Nephron progenitor cell (in vitro differentiated cells): Measurements from ENCODE around the gene EPS15.

ENCODE experiments used
- DNase-seq: peaks from one replicate; pipeline ENCODE4 v3.0.0; 2021
- H3K27ac Mint-ChIP-seq: 2 replicates; pipeline ENCODE4 v1.8.0; 2021; ENCODE audit warnings: mild to moderate bottlenecking, moderate library complexity, mixed read lengths
- H3K27me3 Mint-ChIP-seq: 2 replicates; pipeline ENCODE4 v1.8.0; 2021; ENCODE audit warnings: mild to moderate bottlenecking, low read depth, mixed read lengths; ENCODE audit not compliant: poor library complexity
- H3K36me3 Mint-ChIP-seq: 2 replicates; pipeline ENCODE4 v1.8.0; 2021; ENCODE audit warnings: low read depth, mixed read lengths
- H3K4me1 Mint-ChIP-seq: 2 replicates; pipeline ENCODE4 v1.8.0; 2021; ENCODE audit warnings: mixed read lengths
- H3K4me3 Mint-ChIP-seq: 2 replicates; pipeline ENCODE4 v1.8.0; 2021; ENCODE audit warnings: mild to moderate bottlenecking, moderate library complexity, mixed read lengths
- H3K9me3 Mint-ChIP-seq: 2 replicates; pipeline ENCODE4 v1.8.0; 2021; ENCODE audit warnings: mild to moderate bottlenecking, moderate library complexity, mixed read lengths
- TF ChIP-seq, protein P1 (sequence below): fragments of 200-600 bp; sonication (generic); IDR thresholded peaks from 2 replicates; pipeline ENCODE4 v1.5.0; 2021; ENCODE audit warnings: antibody characterized with exemption

The EPS15 gene

DNA sequence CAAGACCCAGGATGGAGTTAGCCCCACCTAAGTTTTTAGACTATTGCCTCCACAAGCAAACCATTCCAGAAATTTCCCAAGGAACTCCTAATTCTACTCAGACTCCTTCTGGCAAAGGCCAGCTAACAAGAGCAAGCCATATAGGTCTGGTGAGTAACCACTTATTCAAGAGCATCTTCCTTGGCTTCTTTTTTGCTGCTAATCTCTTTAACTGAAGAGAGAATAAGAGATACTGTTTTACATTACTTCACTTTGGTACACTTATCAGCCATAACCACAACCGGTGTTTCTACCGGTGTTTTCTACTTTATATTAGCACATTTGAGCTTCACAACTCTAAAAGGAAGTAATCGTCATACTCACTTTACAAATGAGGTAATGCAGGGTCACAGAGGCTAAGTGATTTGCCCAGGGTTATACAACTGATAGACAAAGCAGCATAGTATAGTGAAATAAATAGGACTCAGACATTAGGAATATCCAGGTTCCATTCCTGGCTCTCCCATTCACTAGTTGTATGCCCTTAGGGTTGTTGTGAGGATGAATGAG, 1.7 kb upstream of the EPS15 start:
- TF ChIP-seq, protein P1, sequence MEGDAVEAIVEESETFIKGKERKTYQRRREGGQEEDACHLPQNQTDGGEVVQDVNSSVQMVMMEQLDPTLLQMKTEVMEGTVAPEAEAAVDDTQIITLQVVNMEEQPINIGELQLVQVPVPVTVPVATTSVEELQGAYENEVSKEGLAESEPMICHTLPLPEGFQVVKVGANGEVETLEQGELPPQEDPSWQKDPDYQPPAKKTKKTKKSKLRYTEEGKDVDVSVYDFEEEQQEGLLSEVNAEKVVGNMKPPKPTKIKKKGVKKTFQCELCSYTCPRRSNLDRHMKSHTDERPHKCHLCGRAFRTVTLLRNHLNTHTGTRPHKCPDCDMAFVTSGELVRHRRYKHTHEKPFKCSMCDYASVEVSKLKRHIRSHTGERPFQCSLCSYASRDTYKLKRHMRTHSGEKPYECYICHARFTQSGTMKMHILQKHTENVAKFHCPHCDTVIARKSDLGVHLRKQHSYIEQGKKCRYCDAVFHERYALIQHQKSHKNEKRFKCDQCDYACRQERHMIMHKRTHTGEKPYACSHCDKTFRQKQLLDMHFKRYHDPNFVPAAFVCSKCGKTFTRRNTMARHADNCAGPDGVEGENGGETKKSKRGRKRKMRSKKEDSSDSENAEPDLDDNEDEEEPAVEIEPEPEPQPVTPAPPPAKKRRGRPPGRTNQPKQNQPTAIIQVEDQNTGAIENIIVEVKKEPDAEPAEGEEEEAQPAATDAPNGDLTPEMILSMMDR, result no peak
- DNase-seq, result no peak
- Mint-ChIP-seq H3K27ac (no peak overlapping the region), H3K9me3 (no peaks in the 10 kb centered on the region), H3K4me1 (peaks cover 26% of the 10 kb centered on the region), H3K4me3 (peak overlapping the region; percentile 2), H3K36me3 (no peaks in the 10 kb centered on the region), H3K27me3 (no peaks in the 10 kb centered on the region)

DNA sequence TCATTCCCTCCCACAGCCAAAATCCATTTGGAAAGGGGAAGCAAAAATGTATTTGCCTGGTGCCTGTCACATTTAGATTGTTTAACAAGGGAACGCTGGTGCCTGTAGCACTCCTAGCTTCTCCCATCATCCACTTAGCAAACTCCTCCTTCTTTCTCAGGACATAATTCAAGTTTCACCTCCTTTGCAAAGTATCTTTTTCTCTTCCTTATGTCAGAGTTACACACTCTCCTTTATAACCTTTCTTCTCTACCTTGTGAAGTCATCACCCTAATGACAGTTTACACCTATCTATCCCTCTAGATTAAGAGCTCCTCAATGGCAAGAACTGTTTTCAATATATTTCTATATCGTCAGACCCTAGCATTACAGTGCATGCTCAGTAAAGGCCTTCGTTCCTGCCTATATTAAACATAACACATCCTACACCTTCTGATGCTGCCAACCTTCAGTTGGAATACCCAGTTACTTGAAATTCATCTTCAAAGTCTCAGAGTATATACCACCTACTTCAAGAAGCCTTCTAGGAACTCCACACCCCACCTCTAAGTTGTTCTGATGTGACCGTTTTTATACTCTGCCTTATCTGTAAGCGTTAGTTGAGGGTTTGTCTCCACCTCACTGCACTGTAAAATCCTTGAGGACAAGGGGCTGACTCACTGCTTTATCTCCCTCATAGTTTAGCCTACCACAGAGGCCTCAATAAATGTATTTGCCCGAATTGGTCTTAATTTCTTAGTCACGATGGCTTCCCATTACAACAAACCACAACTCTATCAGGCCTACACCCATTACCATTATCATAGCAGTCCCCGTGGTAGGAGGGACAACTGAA, 1.0 kb upstream of the EPS15 start:
- H3K4me3 Mint-ChIP-seq, result peak overlapping the region; percentile 67
- H3K4me1 Mint-ChIP-seq, result peaks cover 31% of the 10 kb centered on the region
- no peaks in the 10 kb centered on the region for H3K27me3 Mint-ChIP-seq
- no peaks in the 10 kb centered on the region for H3K9me3 Mint-ChIP-seq
- TF ChIP-seq, protein P1, result no peak
- no peak for DNase-seq
- H3K36me3 Mint-ChIP-seq, result no peaks in the 10 kb centered on the region
- no peak overlapping the region for H3K27ac Mint-ChIP-seq

DNA sequence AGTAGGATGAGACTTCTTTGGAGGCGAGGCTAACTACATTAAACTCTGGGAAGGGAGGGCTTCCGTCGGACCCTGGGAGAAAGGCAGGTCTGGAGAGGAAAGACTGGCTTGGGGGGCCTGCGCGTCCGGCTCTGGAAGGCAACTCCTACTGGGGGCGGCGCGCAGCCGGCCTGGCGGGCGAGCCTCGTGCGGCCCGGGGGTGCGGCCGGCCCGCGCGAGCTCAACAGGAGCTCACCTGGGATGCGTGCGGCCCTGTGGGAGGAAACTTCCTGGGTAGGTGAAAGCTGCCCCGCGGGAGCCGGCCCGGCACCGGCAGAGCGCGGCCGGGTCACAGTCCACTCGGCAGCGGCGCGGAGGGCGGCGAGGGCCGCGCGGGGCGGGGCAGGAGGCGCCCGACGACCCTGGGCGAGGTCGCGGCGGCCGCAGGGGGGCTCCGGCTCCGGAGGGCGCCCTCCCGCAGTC, 449 bp downstream of the EPS15 start:
- H3K9me3 Mint-ChIP-seq, result no peaks in the 10 kb centered on the region
- no peaks in the 10 kb centered on the region for H3K36me3 Mint-ChIP-seq
- H3K4me1 Mint-ChIP-seq, result peaks cover 31% of the 10 kb centered on the region
- H3K4me3 Mint-ChIP-seq, result peak overlapping the region; percentile 95
- no peak for DNase-seq
- no peaks in the 10 kb centered on the region for H3K27me3 Mint-ChIP-seq
- TF ChIP-seq, protein P1, result no peak
- H3K27ac Mint-ChIP-seq, result peak overlapping the region; percentile 92

DNA sequence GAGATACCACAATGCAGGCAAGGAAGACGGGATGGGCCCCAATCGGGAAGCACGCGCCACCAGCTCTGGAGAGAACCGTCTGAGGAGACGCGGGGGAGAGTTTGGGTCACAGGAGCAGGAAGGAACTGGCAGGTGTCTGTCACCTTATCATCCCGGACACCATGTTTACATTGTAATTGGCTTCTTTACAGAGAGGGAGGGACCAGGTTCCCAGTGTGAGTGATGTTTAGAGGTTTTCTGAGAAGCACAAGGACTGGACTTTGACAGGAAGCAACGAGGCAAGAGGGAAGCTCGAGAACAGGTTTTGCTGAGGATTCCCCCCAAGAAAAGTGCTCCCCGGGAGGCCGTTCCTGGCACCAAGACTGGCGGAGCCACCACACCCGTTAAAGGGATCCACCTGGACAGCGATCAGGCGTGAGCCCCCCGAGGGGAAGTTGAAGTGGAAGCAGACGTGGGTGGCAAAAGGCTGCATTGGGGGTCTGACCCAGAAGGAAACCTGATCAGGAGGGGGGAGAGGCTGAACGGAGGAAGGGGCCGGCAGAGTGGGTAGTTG, 957 bp downstream of the EPS15 start:
- H3K27me3 Mint-ChIP-seq, result no peaks in the 10 kb centered on the region
- H3K36me3 Mint-ChIP-seq, result no peaks in the 10 kb centered on the region
- no peaks in the 10 kb centered on the region for H3K9me3 Mint-ChIP-seq
- TF ChIP-seq, protein P1, result no peak
- peak overlapping the region; percentile 92 for H3K27ac Mint-ChIP-seq
- peak overlapping the region; percentile 95 for H3K4me3 Mint-ChIP-seq
- peak; percentile 37 for DNase-seq
- peaks cover 31% of the 10 kb centered on the region for H3K4me1 Mint-ChIP-seq

DNA sequence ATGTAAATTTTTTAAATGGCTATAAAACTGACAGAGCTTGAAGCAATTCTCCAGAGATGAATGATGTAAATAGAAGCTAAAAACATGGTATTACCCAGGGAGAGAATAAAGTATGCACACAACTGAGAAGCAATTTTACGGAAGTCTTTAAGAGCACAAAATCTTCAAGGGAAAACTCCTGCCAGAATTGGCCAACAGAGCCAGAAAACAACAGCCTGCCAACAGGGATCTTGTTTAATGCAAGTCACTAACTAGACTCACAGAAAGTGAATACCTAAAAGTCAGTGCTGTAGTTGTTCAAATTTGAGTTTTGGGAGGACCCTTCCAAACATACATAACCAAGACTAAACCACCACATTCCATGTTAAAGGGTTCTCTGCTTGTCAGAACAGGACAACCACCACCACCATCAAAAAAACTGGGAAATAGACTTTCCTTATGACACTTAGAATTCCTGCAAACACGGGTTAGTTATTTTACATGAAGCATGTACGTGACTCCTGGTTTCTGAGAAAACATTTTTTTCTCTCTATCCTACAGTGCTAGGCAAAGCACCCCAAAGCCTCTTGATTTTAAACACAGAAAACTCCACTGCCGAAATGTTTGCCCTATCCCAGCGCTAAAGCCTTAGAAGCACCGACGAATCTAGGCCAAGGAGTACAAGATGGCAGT, 1.6 kb downstream of the EPS15 start:
- Mint-ChIP-seq H3K4me1 (peaks cover 31% of the 10 kb centered on the region), H3K27ac (peak overlapping the region; percentile 92), H3K27me3 (no peaks in the 10 kb centered on the region), H3K36me3 (no peaks in the 10 kb centered on the region), H3K4me3 (peak overlapping the region; percentile 95), H3K9me3 (no peaks in the 10 kb centered on the region)
- DNase-seq, result no peak
- TF ChIP-seq, protein P1, result no peak
